Activated CD4-positive, alpha-beta T cell treated with anti-CD3 and anti-CD28 coated beads, Interleukin-10, Interleukin-2, amounts not matched to agents 100 ng/mL and 50 ng/mL, durations not matched to agents 16 hours and 8 hours (primary cell): ENCODE measurements around the gene PRR18.
"Not testable (repeated sequence)": the region's sequence is repeated elsewhere in the genome, so short reads cannot be mapped to it uniquely, and the experiment has no call there.

Experiments used
- DNase-seq: peaks from one replicate; pipeline ENCODE4 v3.0.0-alpha.2; 2020

PRR18 gene, protein sequence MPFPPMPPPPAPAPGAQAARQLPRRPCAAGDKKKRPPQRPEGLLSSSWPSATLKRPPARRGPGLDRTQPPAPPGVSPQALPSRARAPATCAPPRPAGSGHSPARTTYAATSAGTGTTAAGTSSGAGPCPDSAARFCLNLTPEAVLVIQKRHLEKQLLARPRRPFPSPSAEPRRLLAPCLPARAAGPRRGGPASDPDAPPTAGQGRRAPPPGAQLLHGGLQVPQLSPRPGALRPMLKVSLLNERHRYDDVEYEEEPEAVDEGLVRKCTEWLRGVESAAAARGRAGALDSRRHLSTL

DNA sequence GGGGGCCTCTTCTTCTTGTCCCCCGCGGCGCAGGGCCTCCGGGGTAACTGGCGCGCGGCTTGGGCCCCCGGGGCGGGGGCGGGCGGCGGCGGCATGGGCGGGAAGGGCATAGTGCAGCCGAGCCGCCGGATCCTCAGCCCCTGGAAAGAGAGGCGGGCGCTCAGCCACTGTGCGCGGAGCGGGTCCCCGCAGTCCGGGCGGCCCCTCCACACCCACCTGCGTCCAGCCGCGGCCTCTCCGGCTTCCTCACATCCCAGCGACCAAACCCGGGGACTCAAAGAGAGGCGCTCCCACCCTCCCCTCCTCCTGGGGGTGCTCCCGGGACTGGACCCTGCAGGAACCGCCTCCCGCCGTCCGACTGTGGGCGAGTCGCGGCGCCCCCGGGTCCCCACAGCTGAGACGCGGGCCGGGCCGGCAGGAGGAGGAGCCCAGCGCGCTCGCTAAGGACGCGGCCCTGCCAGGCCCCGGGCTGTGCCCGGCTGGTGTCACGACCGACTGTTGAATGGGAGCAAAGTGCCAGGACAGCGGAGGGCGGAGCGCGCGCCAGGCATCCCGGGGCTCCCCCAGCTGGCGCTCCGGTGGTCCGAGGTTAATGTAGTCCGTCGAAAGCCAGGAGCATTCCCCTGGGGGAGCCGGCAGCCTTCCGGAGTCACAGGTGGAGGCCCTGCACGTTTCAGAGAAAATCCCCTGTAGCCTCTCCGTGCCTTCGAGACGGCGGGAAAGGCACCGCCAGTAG lies at the start of gene PRR18:
Gene PRR18 (minus strand): TSS at position 360 of the 736 bp plus-strand sequence. CDS start 250 bp downstream, at position 110.
- DNase-seq: no peak

DNA sequence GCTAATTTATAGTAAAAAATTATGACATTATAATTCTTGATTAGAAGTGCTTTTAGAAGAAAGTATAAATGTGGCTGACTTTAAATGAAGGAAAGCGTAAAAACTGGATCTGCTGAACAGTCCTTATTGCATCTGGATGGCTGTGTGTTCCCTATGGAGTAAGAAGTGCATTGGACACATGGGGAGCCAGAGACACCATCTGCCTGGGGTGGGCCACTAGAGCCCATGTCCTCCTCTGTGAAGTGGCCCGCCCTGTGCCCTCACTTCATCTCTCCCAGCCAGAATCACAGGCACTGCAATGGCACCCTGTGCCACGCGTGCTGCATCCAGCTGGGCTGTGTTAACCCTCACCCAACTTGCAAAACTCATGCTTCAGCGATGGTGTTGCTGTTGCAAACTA lies 47.4 kb upstream of the PRR18 start:
- DNase-seq: no peak

DNA sequence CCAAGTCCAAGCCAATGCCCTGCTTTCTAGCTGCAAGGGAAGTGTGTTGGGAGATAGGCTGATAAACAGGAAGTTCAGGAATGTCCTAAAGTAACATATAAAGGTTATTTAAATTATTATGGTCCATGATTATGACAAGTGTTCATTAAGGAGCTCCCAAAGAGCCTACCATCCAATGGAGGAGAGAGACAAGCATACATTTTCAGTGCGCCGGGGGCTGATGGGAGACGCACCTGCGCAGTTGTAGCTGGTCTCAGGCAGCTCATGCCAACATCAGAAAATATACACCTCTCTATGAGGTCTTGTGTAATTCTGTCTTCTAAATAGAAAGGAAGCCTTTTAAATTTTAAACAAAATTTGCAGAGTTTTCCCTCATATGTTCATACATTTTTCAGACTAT lies 46.8 kb upstream of the PRR18 start:
- DNase-seq: no peak

DNA sequence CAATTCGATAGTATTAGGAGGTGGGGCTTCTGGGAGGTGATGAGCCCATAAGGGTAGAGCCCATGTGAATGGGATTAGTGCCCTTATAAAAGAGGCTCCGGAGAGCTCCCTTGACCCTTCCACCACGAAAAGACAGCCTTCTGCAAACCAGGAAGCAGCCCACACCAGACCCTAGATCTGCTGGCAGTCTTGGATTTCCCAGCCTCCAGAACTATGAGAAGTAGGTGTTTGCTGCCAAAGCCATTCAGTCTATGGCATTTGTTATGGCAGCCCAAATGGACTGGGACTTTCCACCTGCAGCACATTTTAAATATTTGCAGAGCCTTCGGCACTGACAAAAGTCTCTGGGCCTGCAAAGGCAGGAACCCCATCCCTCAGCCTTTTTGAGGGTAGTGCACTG lies 46.0 kb upstream of the PRR18 start:
- DNase-seq: no peak

DNA sequence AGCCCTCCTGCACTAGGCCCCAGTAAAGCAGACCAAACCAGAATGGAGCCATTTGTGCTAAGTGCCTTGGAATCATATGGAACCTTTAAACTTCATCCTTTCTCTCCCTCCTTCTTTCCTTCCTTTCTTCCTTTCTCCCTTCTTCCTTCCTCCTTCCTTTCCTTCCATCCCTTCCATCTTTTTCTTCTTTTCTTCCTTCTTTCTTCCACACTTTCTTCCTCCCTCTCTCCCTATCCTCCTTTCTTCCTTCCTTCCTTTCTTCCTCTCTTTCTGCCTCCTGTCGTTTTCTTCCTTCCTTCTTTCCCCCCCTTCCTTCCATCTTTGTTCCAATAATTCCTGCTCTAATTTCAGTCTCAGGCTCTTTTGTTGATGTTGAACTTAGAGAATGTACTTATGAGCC lies 45.3 kb upstream of the PRR18 start:
- DNase-seq: no peak

DNA sequence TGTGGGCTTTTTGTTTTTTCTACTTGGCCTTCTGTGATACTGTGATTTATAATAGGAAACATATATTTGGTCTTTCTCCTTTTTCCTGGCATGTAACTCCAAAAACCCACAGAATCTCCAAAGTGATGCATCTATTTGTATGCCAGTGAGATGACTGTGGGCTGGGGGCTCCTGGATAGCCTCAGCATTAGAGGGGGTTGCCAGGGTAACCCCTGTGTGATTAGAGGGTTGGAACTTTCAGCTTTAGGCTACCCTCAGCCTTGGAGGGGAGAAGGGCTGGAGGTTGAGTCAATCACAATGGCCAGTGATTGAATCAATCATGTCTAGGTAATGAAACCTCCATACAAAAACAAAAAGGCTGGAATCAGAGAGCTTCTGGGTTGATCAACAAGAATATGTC lies 44.7 kb upstream of the PRR18 start:
- DNase-seq: no peak

DNA sequence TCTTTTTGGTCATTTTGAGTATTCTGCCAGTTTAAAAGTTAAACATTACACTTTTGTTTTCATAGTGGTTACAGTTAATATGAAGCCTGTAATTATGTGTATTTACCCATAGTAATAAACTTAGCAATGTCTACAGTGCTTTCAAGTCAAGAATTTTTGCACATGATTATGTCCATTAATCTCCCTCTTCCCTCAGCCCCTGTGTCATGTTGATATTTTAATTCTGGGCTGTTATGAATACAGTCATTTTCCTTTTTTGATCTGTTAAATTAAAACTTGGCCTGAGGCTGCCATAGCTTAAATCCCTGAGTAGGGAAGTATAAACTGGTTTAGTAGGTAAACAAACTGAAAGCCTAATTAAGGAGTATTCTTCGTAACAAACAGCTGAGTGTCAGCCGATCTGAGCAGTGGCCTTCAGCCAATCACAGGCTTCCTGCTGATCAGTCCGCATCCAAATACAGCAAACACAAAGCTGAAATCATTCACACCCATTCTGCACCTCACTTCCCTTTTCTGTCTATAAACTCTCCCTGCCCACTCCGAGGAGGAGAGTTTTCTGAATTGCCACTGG lies 43.6 kb upstream of the PRR18 start:
- DNase-seq: no peak

DNA sequence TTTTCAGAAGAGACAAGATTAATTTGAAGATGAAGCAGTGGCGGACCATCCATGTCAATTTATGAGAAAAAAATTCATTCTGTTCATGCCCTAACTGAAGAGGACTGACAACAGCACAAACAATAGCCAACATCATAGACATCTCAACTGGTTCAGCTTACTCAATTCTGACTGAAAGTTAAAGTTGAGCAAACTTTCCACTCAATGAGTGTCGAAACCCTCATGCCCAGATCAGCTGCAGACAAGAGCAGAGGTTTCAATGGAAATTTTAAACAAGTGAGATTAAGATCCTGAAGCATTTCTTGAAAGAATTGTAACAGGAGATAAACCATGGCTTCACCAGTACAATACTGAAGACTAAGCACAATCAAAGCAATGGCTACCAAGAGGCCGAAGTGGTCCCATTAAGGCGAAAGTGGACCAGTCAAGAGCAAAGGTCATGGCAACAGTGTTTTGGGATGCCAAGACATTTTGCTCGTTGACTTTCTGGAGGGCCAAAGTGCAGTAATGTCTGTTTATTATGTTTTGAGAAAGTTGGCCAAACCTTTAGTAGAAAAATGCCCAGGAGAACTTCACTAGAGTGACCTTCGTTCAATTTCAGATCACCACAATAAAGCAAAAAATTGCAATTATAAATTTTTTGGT lies 40.2 kb upstream of the PRR18 start:
- peak; percentile 29 for DNase-seq

DNA sequence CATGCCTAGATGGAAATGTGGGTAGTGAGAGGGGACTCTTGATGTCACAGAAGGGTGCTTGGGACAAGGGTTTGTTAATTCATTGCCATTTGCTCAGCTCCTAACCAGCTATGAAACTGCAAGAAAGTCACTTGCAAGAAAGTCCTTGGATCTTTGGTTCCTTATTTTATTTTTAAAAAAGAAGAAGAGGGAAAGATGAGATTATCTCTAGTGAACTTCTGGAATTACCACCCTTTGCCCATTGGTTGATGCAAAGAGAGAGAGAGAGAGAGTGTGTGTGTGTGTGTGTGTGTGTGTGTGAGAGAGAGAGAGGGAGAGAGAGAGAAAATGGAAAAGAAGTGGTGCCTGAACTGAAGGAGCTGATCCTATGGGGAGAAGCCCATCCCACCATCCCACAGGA lies 38.8 kb upstream of the PRR18 start:
- no peak for DNase-seq

DNA sequence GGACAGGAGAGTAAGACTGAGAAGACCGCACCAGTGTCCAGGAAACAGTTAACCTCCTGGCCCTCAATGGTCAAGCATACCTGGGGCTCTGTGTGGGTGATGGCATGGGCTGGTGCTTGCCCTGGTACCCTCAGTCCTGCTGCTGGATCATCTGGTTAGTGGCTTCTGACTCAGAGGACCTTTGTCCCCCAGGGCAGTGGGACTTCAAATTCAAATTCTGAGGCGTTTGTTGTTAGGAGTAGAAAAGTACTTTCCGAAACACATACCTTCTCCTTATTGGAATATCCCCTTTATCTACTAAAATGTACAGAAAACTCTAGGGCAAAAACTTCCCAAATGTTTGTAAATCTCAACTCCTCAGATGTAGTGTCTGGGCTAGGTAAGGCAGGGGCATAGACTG lies 38.3 kb upstream of the PRR18 start:
- no peak for DNase-seq

DNA sequence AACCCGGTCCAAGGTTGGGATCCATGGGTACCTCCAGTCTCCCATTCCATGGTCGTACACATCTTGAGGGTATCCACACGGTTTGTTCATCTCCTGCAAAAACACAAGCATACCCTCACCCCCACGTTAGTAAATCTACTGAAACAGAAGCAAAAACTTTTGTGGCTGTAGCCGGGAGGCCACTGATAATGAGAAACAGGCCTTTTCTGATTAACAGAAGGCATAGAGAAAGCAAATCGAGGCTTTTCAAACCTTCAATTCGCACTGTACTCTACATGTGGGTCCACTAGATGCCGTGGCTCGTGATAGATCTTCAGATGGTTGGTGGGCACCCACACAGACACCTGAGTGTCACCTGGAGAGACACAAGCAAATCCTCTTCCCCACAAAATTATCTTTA lies 37.5 kb upstream of the PRR18 start:
- DNase-seq: not testable (repeated sequence)

DNA sequence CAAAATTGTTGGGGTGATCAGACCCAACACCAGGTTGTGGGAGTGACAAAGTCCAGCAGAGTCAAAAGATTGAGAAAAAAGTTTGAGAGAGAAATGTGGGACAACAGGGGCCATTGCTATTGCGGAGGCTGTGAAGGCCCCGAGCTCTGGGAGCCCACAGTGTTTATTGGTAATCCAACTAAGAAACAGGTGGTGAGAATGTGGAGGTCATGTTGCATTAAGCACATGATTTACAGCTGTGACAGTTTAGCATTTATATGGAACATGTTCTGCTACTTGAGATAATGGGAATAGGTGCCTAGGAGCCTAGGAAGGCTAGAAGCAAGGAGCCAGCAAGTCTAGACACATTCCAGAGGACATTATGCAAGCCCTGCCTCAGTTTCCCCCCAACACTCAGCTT lies 36.7 kb upstream of the PRR18 start:
- not testable (repeated sequence) for DNase-seq

DNA sequence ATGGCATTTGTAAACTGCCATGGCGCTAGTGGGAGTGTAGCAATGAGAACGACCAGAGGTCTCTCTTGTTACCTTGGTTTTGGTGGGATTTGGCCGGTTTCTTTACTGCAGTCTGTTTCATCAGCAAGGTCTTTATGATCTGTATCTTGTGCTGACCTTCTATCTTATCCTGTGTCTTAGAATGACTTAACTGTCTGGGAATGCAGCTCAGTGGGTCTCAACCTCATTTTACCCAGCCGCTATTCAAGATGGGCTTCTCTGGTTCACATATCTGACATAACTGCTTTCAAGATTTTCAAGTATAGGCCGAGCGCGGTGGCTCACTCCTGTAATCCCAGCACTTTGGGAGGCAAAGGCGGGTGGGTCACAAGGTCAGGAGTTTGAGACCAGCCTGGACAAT lies 36.0 kb upstream of the PRR18 start:
- DNase-seq: no peak

DNA sequence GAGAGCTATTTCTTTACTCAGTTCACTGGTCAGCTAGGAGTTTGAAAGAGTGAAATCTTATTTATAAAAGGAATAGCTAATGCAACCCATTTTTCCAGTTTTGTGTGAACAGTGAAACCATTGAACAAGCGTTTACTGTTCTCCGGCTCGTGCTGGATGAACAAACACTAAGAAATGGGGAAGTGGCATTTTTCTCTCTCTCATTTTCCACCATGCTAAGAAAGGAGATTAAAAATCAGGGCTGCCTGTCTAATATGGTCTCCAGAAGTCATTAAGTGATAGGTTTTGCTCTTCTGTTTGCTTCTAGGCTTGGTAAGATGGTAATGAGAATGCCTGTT lies 34.9 kb upstream of the PRR18 start:
- no peak for DNase-seq

DNA sequence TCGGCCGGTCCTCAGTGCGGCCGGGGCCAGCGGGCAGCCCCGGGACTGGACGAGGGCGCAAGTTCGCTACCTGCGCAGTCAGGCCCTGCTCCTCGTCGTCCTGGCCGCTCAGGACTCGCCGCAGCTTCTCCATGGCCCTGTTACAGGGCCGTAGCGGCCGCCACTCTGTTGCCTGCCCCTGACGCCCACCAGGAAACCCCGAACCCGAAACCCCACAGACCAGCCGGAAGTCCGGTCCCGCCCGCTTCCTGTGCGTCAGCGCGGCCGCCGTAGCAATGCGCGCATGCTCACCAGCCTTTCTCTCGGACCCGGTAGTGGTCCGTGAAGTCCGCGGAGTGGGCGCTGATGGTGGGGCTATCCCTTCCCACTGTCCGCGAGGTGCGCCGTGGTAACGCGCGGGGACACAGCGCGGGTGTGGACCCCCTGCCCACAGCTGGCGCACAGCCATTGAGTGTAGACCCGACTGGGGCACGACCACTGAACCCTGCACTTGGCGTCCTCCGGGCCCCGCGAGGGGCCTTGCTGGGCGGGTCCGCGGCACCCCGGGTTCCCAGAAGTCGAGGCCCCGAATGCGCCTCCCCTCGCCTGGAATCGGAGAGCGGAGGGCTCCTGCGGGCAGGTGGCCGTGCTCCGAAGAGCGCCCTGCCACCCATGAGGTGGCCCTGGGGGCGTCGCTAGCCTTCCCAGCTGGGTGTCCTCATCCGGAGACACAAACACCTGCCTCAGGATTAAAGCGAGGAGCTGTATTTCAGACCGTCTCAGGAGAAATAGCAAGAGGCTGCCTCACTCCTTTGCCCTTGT lies 34.4 kb upstream of the PRR18 start, which contains the start of gene SFT2D1:
Gene SFT2D1 (minus strand): TSS at position 197 of the 801 bp plus-strand sequence. CDS start 64 bp downstream, at position 133.
- peak; percentile 89 for DNase-seq

DNA sequence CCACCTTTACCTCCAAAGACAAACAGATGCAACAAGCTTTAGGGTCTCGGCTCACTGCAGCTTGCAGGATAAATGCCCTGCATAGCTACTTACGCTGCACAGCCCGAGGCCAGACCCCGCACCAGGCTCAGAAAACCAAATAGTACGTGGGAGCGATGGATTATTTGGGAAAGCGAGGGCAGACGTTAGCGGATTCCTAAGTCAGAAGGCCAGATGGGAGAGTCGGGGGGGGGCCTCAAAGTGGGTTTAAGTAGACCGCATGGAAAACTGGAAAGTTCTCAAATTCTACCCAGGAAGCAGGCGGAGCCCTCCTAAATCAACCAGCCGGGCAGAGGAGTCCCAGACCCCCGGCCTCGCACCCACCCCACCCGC lies 33.8 kb upstream of the PRR18 start:
- DNase-seq: peak; percentile 7

DNA sequence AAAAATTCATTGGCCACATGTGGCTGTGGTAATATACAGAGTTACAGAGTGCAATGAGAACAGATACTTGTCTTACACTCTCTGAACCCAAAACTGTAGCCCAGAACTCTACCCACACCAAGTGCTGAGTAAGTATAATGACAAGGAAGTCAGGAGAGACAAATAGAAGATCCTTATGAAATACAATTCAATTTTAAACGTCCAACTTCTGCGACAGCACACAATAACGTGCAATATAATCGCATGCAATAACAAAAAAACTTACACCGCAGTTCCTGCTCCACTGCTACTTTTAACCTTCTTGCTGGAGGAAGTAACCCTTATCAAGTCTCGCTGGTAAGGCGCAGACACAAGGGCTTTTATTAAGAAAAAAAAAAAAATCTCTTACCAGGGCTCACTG lies 33.3 kb upstream of the PRR18 start:
- DNase-seq: peak; percentile 5

DNA sequence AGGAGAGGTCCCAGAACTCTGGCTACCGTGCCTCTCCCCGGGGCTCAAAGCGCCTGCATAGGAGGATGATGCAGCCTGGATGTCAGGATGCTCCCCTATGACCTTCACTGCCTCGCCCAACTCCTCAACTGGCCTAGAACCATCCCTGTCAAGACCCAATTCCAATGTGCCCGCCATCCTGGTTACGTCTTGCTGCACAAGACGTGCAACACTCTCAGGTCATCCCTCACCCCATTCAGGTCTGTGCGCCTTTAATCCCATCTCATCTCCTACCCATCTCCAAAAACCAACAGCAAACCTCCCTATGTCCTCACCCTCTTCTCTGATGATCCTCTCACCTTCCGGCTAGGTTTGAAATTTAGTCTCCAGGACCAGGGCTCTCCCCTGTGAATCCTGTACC lies 30.7 kb upstream of the PRR18 start:
- no peak for DNase-seq

DNA sequence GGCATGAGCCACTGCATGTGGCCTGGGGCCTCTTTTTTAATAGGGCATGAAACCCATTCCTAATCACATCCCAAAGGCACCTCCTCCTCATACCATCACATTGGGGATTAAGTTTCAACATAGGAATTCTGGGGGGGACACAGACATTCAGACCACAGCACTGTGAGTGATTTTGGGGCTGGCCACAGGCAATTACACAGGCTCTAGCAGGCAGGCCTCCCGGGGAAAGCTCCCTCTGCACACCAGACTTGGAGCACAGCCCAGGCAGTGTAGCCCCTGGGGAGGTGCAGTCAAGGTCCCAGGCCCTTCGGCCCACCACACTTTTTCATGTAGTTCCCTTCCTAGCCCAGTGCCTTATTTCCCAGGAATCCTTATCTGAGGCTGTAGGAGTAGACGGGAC lies 28.7 kb upstream of the PRR18 start:
- DNase-seq: no peak

DNA sequence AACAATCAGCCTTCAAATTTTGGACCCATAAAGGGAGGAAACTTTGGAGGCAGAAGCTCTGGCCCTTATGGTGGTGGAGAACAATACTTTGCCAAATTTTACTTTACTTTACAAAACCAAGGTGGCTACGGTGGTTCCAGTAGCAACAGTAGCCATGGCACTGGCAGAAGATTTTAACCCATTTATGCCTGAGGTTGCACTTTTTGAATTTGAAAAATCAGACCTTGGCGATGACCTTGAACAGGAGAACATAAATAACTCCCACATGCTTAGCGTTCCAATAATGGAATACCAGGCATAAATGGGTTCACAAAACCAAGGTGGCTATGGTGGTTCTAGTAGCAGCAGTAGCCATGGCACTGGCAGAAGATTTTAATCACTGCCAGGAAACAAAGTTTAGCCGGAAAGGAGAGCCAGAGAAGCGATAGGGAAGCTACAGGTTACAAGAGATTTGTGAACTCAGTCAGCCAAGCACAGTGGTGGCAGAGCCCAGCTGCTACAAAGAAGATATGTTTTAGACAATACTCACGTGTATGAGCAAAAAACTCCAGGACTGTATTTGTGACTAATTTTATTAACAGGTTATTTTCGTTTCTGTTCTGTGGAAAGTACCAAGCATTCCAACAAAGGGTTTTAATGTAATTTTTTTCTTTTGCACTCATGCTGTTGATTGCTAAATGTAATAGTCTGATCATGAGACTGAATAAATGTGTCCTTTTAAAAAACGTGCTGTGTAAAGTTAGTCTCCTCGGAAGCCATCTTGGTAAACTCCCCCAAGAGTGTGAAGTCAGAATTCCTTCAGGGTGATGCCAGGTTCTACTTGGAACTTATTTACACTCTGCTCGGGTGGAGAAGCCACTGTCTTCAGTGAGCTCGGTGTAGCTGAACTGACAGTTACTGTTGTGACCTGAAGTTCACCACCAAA lies 27.4 kb upstream of the PRR18 start:
- peak; percentile 14 for DNase-seq

DNA sequence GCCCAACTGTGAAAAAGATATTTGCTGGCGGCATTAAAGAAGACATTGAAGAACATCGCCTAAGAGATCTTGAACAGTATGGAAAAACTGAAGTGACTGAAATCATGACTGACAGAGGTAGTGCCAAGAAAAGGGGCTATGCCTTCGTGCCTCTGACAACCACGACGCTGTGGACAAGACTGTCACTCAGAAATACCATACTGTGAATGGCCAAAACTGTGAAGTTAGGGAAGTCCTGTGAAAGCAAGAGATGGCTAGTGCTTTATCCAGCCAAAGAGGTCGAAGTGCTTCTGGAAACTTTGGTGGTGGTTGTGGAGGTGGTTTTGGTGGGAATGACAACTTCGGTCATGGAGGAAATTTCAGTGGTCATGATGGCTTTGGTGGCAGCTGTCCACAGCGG lies 26.7 kb upstream of the PRR18 start:
- DNase-seq: no peak
